Ectodermal cell (in vitro differentiated cells): ENCODE measurements around the gene ZYG11A.

Experiments used
- H3K27ac ChIP-seq: 2 replicates; pipeline ENCODE4 v1.7.0; 2013; ENCODE audit warnings: mild to moderate bottlenecking, low read depth, low read length; ENCODE audit not compliant: insufficient read depth, poor library complexity, severe bottlenecking
- H3K27me3 ChIP-seq: 2 replicates; pipeline ENCODE4 v1.7.0; 2013; ENCODE audit warnings: mild to moderate bottlenecking, low read length; ENCODE audit not compliant: insufficient read depth, control insufficient read depth, poor library complexity, severe bottlenecking
- H3K36me3 ChIP-seq: one replicate; pipeline ENCODE4 v1.7.0; 2013; ENCODE audit warnings: low read length; ENCODE audit not compliant: control insufficient read depth, insufficient read depth
- H3K4me1 ChIP-seq: one replicate; pipeline ENCODE4 v1.7.0; 2013; ENCODE audit warnings: low read length; ENCODE audit not compliant: control insufficient read depth, insufficient read depth
- H3K4me3 ChIP-seq: 2 replicates; pipeline ENCODE4 v1.7.0; 2013; ENCODE audit warnings: low read depth, low read length, control low read depth; ENCODE audit not compliant: insufficient read depth
- H3K9me3 ChIP-seq: 2 replicates; pipeline ENCODE4 v1.7.0; 2013; ENCODE audit warnings: mild to moderate bottlenecking, low read length, moderate library complexity; ENCODE audit not compliant: control insufficient read depth
- WGBS, 2 experiments: methylation state at CpG; one replicate each; pipeline ENCODE4 v1.1.7; 2013; ENCODE audit warnings: missing lambda C conversion rate in 2 of 2; 5-methylcytosine and 5-hydroxymethylcytosine counted together

The ZYG11A gene

GRCh38 chr1:52904927-52905698 is 62.6 kb downstream of the ZYG11A start:
- H3K4me3 ChIP-seq = no peak overlapping the region
- no peaks in the 10 kb centered on the region for H3K4me1 ChIP-seq
- H3K36me3 ChIP-seq = no peaks in the 10 kb centered on the region
- H3K27me3 ChIP-seq = no peaks in the 10 kb centered on the region
- WGBS, 2 experiments = 68% methylated on average over 20 of the region's 20 CpGs
- no peak overlapping the region for H3K27ac ChIP-seq
- no peaks in the 10 kb centered on the region for H3K9me3 ChIP-seq

- Histone ChIP-seq H3K27me3 (no peaks in the 10 kb centered on the region), H3K4me1 (no peaks in the 10 kb centered on the region), H3K36me3 (no peaks in the 10 kb centered on the region), H3K27ac (no peak overlapping the region), H3K9me3 (no peaks in the 10 kb centered on the region), H3K4me3 (no peak overlapping the region)
- WGBS, 2 experiments = 93 to 97% methylated on average over 6 of the region's 6 CpGs
Observed at GRCh38 chr1:52906135-52906603, 63.6 kb downstream of the ZYG11A start.

- H3K27me3 ChIP-seq = no peaks in the 10 kb centered on the region
- H3K27ac ChIP-seq = no peak overlapping the region
- no peak overlapping the region for H3K4me3 ChIP-seq
- no peaks in the 10 kb centered on the region for H3K36me3 ChIP-seq
- no peaks in the 10 kb centered on the region for H3K4me1 ChIP-seq
- H3K9me3 ChIP-seq = no peaks in the 10 kb centered on the region
- WGBS, 2 experiments = 92% methylated on average over 8 to 9 of the region's 9 CpGs
Observed at GRCh38 chr1:52907068-52907811, 64.7 kb downstream of the ZYG11A start.

- Histone ChIP-seq H3K4me3 (no peak overlapping the region), H3K27ac (no peak overlapping the region), H3K36me3 (no peaks in the 10 kb centered on the region), H3K4me1 (no peaks in the 10 kb centered on the region), H3K9me3 (no peaks in the 10 kb centered on the region), H3K27me3 (no peaks in the 10 kb centered on the region)
- 92 to 93% methylated on average over 10 of the region's 10 CpGs for WGBS, 2 experiments
Observed at GRCh38 chr1:52907812-52908153, 65.2 kb downstream of the ZYG11A start.

GRCh38 chr1:52911541-52911940 is 69.0 kb downstream of the ZYG11A start:
- 83 to 85% methylated on average over 10 of the region's 10 CpGs for WGBS, 2 experiments
- no peak overlapping the region for H3K4me3 ChIP-seq
- H3K36me3 ChIP-seq = no peaks in the 10 kb centered on the region
- no peaks in the 10 kb centered on the region for H3K9me3 ChIP-seq
- H3K27ac ChIP-seq = no peak overlapping the region
- H3K27me3 ChIP-seq = no peaks in the 10 kb centered on the region
- no peaks in the 10 kb centered on the region for H3K4me1 ChIP-seq

- no peak overlapping the region for H3K27ac ChIP-seq
- WGBS, 2 experiments = 86 to 93% methylated on average over 3 of the region's 3 CpGs
- no peaks in the 10 kb centered on the region for H3K4me1 ChIP-seq
- no peaks in the 10 kb centered on the region for H3K27me3 ChIP-seq
- H3K9me3 ChIP-seq = no peaks in the 10 kb centered on the region
- H3K4me3 ChIP-seq = no peak overlapping the region
- H3K36me3 ChIP-seq = no peaks in the 10 kb centered on the region
Observed at GRCh38 chr1:52913014-52913413, 70.5 kb downstream of the ZYG11A start.

- WGBS, 2 experiments = 64 to 71% methylated on average over 7 to 8 of the region's 8 CpGs
- Histone ChIP-seq H3K27ac (no peak overlapping the region), H3K4me3 (no peak overlapping the region), H3K9me3 (no peaks in the 10 kb centered on the region), H3K4me1 (no peaks in the 10 kb centered on the region), H3K27me3 (no peaks in the 10 kb centered on the region), H3K36me3 (no peaks in the 10 kb centered on the region)
Observed at GRCh38 chr1:52913537-52913936, 71.0 kb downstream of the ZYG11A start.

- H3K4me1 ChIP-seq = no peaks in the 10 kb centered on the region
- peaks cover 3% of the 10 kb centered on the region for H3K27me3 ChIP-seq
- no peak overlapping the region for H3K4me3 ChIP-seq
- H3K27ac ChIP-seq = no peak overlapping the region
- no peaks in the 10 kb centered on the region for H3K36me3 ChIP-seq
- H3K9me3 ChIP-seq = no peaks in the 10 kb centered on the region
- WGBS, 2 experiments = 86 to 87% methylated on average over 5 of the region's 5 CpGs
Observed at GRCh38 chr1:52914463-52914862, 71.9 kb downstream of the ZYG11A start.

GRCh38 chr1:52915211-52915854 is 72.8 kb downstream of the ZYG11A start:
- Histone ChIP-seq H3K36me3 (no peaks in the 10 kb centered on the region), H3K4me3 (no peak overlapping the region), H3K9me3 (no peaks in the 10 kb centered on the region), H3K4me1 (no peaks in the 10 kb centered on the region), H3K27ac (no peak overlapping the region), H3K27me3 (peaks cover 11% of the 10 kb centered on the region)
- WGBS, 2 experiments = 86 to 92% methylated on average over 2 of the region's 2 CpGs

- H3K9me3 ChIP-seq = no peaks in the 10 kb centered on the region
- no peaks in the 10 kb centered on the region for H3K4me1 ChIP-seq
- no peaks in the 10 kb centered on the region for H3K36me3 ChIP-seq
- no peak overlapping the region for H3K4me3 ChIP-seq
- WGBS, 2 experiments = 89 to 92% methylated on average over 7 of the region's 7 CpGs
- H3K27me3 ChIP-seq = peaks cover 16% of the 10 kb centered on the region
- no peak overlapping the region for H3K27ac ChIP-seq
Observed at GRCh38 chr1:52915855-52916220, 73.3 kb downstream of the ZYG11A start.
